GM12878 (cell line): ENCODE results near the gene GNB3. TPM values are rescaled to one million over a fixed set of nuclear protein-coding genes. Genes with fewer than 3 reads are reported as not detected.

Experiments used
- ATAC-seq: fragments of 200-7000 bp; cut with Tn5 transposase; 3 replicates; pipeline ENCODE4 v1.9.1; 2020; ENCODE audit warnings: mild to moderate bottlenecking, moderate library complexity
- BruUV-seq: library from RNA; stranded (reverse); fragments of 400-500 nt; replicated peaks from 2 replicates; lab custom pipeline; 2021; lab: Mats Ljungman, UMichigan
- CTCF ChIA-PET: fragments of 300-600 bp; sonication (Branson Sonifier 250); formaldehyde crosslinking; extraction: SDS; loops from one replicate; lab custom pipeline; 2021; ENCODE audit warnings: inconsistent platforms; lab: Yijun Ruan, JAX
- POLR2A ChIA-PET: fragments of 350-600 bp; formaldehyde crosslinking; extraction: SDS; loops from one replicate; lab custom pipeline; 2021; ENCODE audit warnings: inconsistent platforms; lab: Charles Lee
- RAD21 ChIA-PET: fragments of 300-600 bp; sonication (Branson Sonifier 250); formaldehyde crosslinking; loops from one replicate; lab custom pipeline; 2023; ENCODE audit warnings: antibody characterized with exemption; ENCODE audit not compliant: unreplicated experiment; lab: Charles Lee
- SMC1A ChIA-PET: fragments of 300-600 bp; sonication (Branson Sonifier 250); formaldehyde crosslinking; loops from one replicate; lab custom pipeline; 2023; ENCODE audit not compliant: unreplicated experiment, uncharacterized antibody; lab: Charles Lee
- DNase-seq: peaks from one replicate; pipeline ENCODE4 v3.0.0-alpha.2; 2011; ENCODE audit warnings: low read depth, low spot score
- FAIRE-seq: peaks from 3 replicates; lab custom pipeline; 2011; peaks lifted over from hg19 to GRCh38; lab: Jason Lieb, UNC
- H2AFZ ChIP-seq: 2 replicates; pipeline ENCODE4 v1.6.0; 2011; ENCODE audit warnings: low read depth, low read length, control low read depth; ENCODE audit not compliant: control insufficient read depth
- H3K27ac ChIP-seq: 2 replicates; pipeline ENCODE4 v1.5.1; 2011; ENCODE audit warnings: control low read depth; ENCODE audit not compliant: control insufficient read depth, insufficient read depth
- H3K27me3 ChIP-seq, 2 experiments: replicated peaks in 1 of 2; 2 replicates each; pipeline versions ENCODE4 v1.6.0 to v1.6.1; 2011; ENCODE audit warnings: low read length in 1 of 2; ENCODE audit not compliant: control insufficient read depth in 2 of 2, insufficient read depth in 2 of 2
- H3K36me3 ChIP-seq, 2 experiments: 2 replicates each; pipeline ENCODE4 v1.5.1; 2011; ENCODE audit warnings: low read length in 1 of 2; ENCODE audit not compliant: control insufficient read depth in 2 of 2, insufficient read depth in 2 of 2
- H3K4me1 ChIP-seq: 2 replicates; pipeline ENCODE4 v1.6.1; 2011; ENCODE audit warnings: mild to moderate bottlenecking, low read length, moderate library complexity, mixed read lengths; ENCODE audit not compliant: control insufficient read depth, insufficient read depth
- H3K4me2 ChIP-seq: 2 replicates; pipeline ENCODE4 v1.6.0; 2011; ENCODE audit warnings: control low read depth; ENCODE audit not compliant: control insufficient read depth, insufficient read depth
- H3K4me3 ChIP-seq: fragments of 200-600 bp; sonication (generic); 2 replicates; pipeline ENCODE4 v1.5.1; 2016
- H3K79me2 ChIP-seq: 2 replicates; pipeline ENCODE4 v1.6.0; 2011; ENCODE audit warnings: low read length; ENCODE audit not compliant: control insufficient read depth, insufficient read depth
- H3K9ac ChIP-seq: 2 replicates; pipeline ENCODE4 v1.8.0; 2011; ENCODE audit warnings: low read length, control low read depth, mixed read lengths; ENCODE audit not compliant: control insufficient read depth, insufficient read depth
- H3K9me3 ChIP-seq: replicated peaks from 3 replicates; pipeline ENCODE4 v1.5.1; 2011; ENCODE audit warnings: mild to moderate bottlenecking, low read length; ENCODE audit not compliant: control insufficient read depth, insufficient read depth
- H4K20me1 ChIP-seq: 2 replicates; pipeline ENCODE4 v1.6.0; 2011; ENCODE audit not compliant: control insufficient read depth, insufficient read depth
- KAT2A ChIP-seq: conservative IDR thresholded peaks from 2 replicates; pipeline ENCODE4 v1.6.1; 2011; ENCODE audit warnings: low read depth, low read length; ENCODE audit not compliant: control insufficient read depth
- NFYB ChIP-seq: IDR thresholded peaks from 2 replicates; pipeline ENCODE4 v1.6.1; 2011; ENCODE audit warnings: low read depth, mild to moderate bottlenecking, low read length, improper control_type of control experiment, moderate library complexity; ENCODE audit not compliant: insufficient read depth
- PAX8 ChIP-seq: fragments of 450-650 bp; IDR thresholded peaks from 2 replicates; pipeline ENCODE4 v1.6.1; 2017; ENCODE audit warnings: mild to moderate bottlenecking, moderate library complexity
- RCOR1 ChIP-seq: conservative IDR thresholded peaks from 2 replicates; pipeline ENCODE4 v1.6.1; 2012; ENCODE audit warnings: low read depth, low read length, improper control_type of control experiment
- SIX5 ChIP-seq: IDR thresholded peaks from 2 replicates; pipeline ENCODE4 v1.6.1; 2011; ENCODE audit warnings: mild to moderate bottlenecking, low read depth, low read length, moderate library complexity; ENCODE audit not compliant: severe bottlenecking
- SREBF2 ChIP-seq: IDR thresholded peaks from 2 replicates; pipeline ENCODE4 v1.6.1; 2012; ENCODE audit warnings: mild to moderate bottlenecking, low read length
- STAT1 ChIP-seq: fragments of 450-650 bp; conservative IDR thresholded peaks from 2 replicates; pipeline ENCODE4 v1.6.1; 2014; ENCODE audit warnings: antibody characterized with exemption, mild to moderate bottlenecking
- ZNF217 ChIP-seq: fragments of 450-650 bp; IDR thresholded peaks from 2 replicates; pipeline ENCODE4 v1.6.1; 2017; ENCODE audit warnings: antibody characterized with exemption, mild to moderate bottlenecking
- WGBS: methylation state at CpG from one replicate; pipeline ENCODE4 v1.1.6; 2016; ENCODE audit warnings: low lambda C conversion rate; ENCODE audit not compliant: insufficient replicate concordance, insufficient coverage; ENCODE audit errors: missing lambda C conversion rate; 5-methylcytosine and 5-hydroxymethylcytosine counted together
- in situ Hi-C: fragments of 300-500 bp; cut with MboI; formaldehyde crosslinking; loops from 9 replicates; pipeline ENCODE4 v1.14.3; 2018; ENCODE audit warnings: mixed read lengths
- intact Hi-C: fragments of 100-400 bp; cut with micrococcal nuclease; formaldehyde crosslinking; loops from one replicate; pipeline ENCODE4 v1.14.2; 2022; ENCODE audit not compliant: unreplicated experiment
- polyA plus RNA-seq, 11 experiments: library from polyadenylated mRNA; depleted of rRNA in 4 of 11; unstranded in 6 of 11; stranded (reverse) in 5 of 11; fragments of >200 nt; fragmentation: Nextera tagmentation in 4 of 11; fragmentation: Illumina TruSeq in 1 of 11; extraction: Ambion mirVana in 4 of 11; extraction: Trizol in 1 of 11; gene quantifications; 1 replicate in 1 of 11; 2 replicates in 10 of 11; pipeline versions ENCODE4 v1.2.1 to v1.2.3, GENCODE V29; 2011 to 2016; ENCODE audit warnings: inconsistent platforms in 2 of 11, missing spikeins in 2 of 11, low read depth in 1 of 11
- total RNA-seq, 4 experiments: library from RNA; depleted of rRNA in 3 of 4; stranded (reverse); fragments of >200 nt in 3 of 4; fragmentation: Illumina TruSeq in 1 of 4; extraction: Trizol in 1 of 4; gene quantifications; 2 replicates each; pipeline versions ENCODE4 v1.2.1 to v1.2.3, GENCODE V29; 2013 to 2021

Gene GNB3
- total and polyA plus RNA-seq, 10 of the 15 experiments (the other 5 are each of a cell fraction or from before 2014, with no cell fraction given), result 0.05 to 1.1 (median 0.36) TPM

DNA sequence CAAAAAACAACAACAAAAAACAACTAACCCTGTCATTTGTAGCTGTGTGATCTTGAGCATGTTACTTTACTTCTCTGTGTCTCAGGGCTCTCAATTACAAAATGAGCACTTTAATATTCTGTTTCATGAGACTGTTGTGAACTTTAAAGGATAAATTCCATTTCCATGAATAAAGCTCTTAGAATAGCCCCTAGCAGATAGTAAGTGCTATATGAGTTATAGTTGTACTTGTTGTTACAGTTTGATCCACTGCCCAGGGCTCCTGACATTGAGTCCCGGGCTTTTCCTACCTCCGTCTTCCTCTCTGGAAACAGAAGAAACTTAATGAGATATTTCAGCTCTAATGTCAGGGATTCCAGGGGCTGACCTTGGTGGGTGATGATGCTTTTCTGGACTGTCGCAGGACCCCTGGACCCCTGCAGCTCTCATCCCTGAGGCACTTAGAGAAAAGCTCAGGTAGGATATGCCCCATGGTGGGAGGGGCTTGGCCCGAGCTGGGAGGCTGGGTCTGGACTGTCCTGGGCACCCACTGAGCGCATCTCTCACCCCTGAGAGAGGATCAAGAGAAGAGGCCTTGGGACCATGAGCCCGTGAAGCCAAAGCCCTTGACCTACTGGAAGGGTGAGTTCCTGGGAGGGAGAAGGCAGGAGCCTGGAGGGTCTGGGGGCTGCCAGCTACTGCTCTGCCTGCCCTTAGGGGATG is 7.4 kb upstream of the GNB3 start:
- ChIA-PET POLR2A (interaction anchor here (0.6 to 1.6 kb wide), 4 partner anchors 18 to 167 kb away, joined by 3 to 8 read pairs (median 4); partner anchors contain the start of genes MLF2 and SPSB2), CTCF (interaction anchor here (0.6 to 6.8 kb wide), 13 partner anchors 8 to 275 kb away, joined by 3 to 72 read pairs (median 11); partner anchors contain the start of genes CDCA3, MLF2, SPSB2 and USP5), RAD21 (interaction anchor here (1.3 to 1.6 kb wide), 3 partner anchors 18 to 49 kb away, joined by 3 to 5 read pairs (median 3); partner anchors contain the start of gene CDCA3), SMC1A (interaction anchor here (0.7 to 5.8 kb wide), 4 partner anchors 11 to 80 kb away, joined by 3 to 35 read pairs (median 6); partner anchors contain the start of genes CDCA3 and MLF2)
- intact Hi-C loops (no loop called here), in situ Hi-C loops (no loop called here)
- 53% methylated on average over 6 of the region's 6 CpGs for WGBS
- Histone ChIP-seq H3K4me3 (no peak overlapping the region), H3K4me2 (no peak overlapping the region), H3K36me3 (no peaks in the 10 kb centered on the region), H3K79me2 (no peaks in the 10 kb centered on the region), H4K20me1 (no peaks in the 10 kb centered on the region), H3K27me3 (peaks cover 11 to 17% of the 10 kb centered on the region in 2 experiments), H3K4me1 (peaks cover 4% of the 10 kb centered on the region), H3K9me3 (no peaks in the 10 kb centered on the region), H3K27ac (no peak overlapping the region), H2AFZ (no peak overlapping the region), H3K9ac (no peak overlapping the region)
- no TSS peak for BruUV-seq
- no peak for TF ChIP-seq SIX5
- TF ChIP-seq KAT2A, result no peak
- no peak for TF ChIP-seq ZNF217
- TF ChIP-seq SREBF2, result no peak
- TF ChIP-seq RCOR1, result no peak
- TF ChIP-seq NFYB, result no peak
- TF ChIP-seq STAT1, result no peak
- TF ChIP-seq PAX8, result no peak
- DNase-seq, result no peak
- no peak for ATAC-seq
- no peak for FAIRE-seq
